Calu3 (cell line): ENCODE data around the gene CDK14. TPM values are rescaled to one million over a fixed set of nuclear protein-coding genes. Genes with fewer than 3 reads are reported as not detected.

Source experiments
- BruUV-seq: library from RNA; stranded (reverse); fragments of 400-500 nt; replicated peaks from 2 replicates; lab custom pipeline; 2021; lab: Mats Ljungman, UMichigan
- CTCF ChIA-PET: fragments of 300-600 bp; sonication (Branson Sonifier 250); formaldehyde crosslinking; loops from one replicate; lab custom pipeline; 2022; ENCODE audit warnings: antibody characterized with exemption; lab: Charles Lee
- DNase-seq: peaks from one replicate; pipeline ENCODE4 v3.0.0; 2022
- H3K27ac Mint-ChIP-seq: one replicate; pipeline ENCODE4 v1.8.0; 2022; ENCODE audit warnings: mixed read lengths; ENCODE audit not compliant: unreplicated experiment
- H3K27me3 Mint-ChIP-seq: one replicate; pipeline ENCODE4 v1.8.0; 2022; ENCODE audit warnings: mixed read lengths; ENCODE audit not compliant: unreplicated experiment
- H3K36me3 Mint-ChIP-seq: one replicate; pipeline ENCODE4 v1.8.0; 2022; ENCODE audit warnings: mild to moderate bottlenecking, moderate library complexity, mixed read lengths; ENCODE audit not compliant: insufficient read depth, unreplicated experiment
- H3K4me1 Mint-ChIP-seq: one replicate; pipeline ENCODE4 v1.8.0; 2022; ENCODE audit warnings: mild to moderate bottlenecking, low read depth, mixed read lengths; ENCODE audit not compliant: unreplicated experiment
- H3K4me3 Mint-ChIP-seq: one replicate; pipeline ENCODE4 v1.8.0; 2022; ENCODE audit warnings: mild to moderate bottlenecking, low read depth, moderate library complexity, mixed read lengths; ENCODE audit not compliant: unreplicated experiment
- H3K9me3 Mint-ChIP-seq: one replicate; pipeline ENCODE4 v1.8.0; 2022; ENCODE audit warnings: low read depth, mixed read lengths; ENCODE audit not compliant: unreplicated experiment
- intact Hi-C: fragments of 100-400 bp; cut with micrococcal nuclease; formaldehyde crosslinking; loops from one replicate; pipeline ENCODE4 v1.10.0; 2022; ENCODE audit not compliant: unreplicated experiment
- total RNA-seq: library from RNA; stranded (reverse); gene quantifications from 2 replicates; pipeline ENCODE4 v1.2.3, GENCODE V29; 2022
- TF ChIP-seq, protein P1 (sequence below): fragments of 200-600 bp; IDR thresholded peaks from one replicate; pipeline ENCODE4 v1.8.0; 2022; ENCODE audit warnings: antibody characterized with exemption; ENCODE audit not compliant: unreplicated experiment

CDK14 gene
- total RNA-seq, 1 experiment from 2014 or later = 29.4 TPM

GRCh38 chr7:90972906-90973550 is 376.9 kb downstream of the CDK14 start:
- intact Hi-C loops = no loop called here
- Mint-ChIP-seq H3K4me1 (no peaks in the 10 kb centered on the region), H3K27me3 (no peaks in the 10 kb centered on the region), H3K4me3 (no peak overlapping the region), H3K27ac (no peak overlapping the region), H3K36me3 (no peaks in the 10 kb centered on the region), H3K9me3 (peaks cover 3% of the 10 kb centered on the region)
- TF ChIP-seq, protein P1, sequence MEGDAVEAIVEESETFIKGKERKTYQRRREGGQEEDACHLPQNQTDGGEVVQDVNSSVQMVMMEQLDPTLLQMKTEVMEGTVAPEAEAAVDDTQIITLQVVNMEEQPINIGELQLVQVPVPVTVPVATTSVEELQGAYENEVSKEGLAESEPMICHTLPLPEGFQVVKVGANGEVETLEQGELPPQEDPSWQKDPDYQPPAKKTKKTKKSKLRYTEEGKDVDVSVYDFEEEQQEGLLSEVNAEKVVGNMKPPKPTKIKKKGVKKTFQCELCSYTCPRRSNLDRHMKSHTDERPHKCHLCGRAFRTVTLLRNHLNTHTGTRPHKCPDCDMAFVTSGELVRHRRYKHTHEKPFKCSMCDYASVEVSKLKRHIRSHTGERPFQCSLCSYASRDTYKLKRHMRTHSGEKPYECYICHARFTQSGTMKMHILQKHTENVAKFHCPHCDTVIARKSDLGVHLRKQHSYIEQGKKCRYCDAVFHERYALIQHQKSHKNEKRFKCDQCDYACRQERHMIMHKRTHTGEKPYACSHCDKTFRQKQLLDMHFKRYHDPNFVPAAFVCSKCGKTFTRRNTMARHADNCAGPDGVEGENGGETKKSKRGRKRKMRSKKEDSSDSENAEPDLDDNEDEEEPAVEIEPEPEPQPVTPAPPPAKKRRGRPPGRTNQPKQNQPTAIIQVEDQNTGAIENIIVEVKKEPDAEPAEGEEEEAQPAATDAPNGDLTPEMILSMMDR = no peak
- BruUV-seq = no TSS peak
- DNase-seq = no peak
- CTCF ChIA-PET = no interaction called here

DNA sequence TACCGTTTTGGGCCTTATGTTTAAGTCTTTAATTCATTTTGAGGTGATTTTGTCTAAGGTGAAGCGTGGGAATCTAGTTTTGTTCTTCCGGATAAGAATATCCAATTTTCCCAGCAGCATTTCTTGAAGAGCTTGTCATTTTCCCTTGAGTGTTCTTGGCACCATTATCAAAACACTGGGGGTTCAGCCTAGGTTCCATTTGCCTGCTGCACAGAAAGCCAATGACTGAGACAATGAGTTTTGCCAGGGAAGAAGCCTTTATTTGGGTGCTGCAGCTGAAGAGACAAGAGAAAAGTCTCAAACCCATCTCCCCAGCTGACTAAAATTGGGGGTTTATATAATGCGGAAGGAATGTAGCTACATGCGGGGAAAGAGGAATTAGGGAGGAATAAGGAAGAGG is 380.9 kb downstream of the CDK14 start:
- CTCF ChIA-PET = interaction anchor here (0.8 kb wide), 1 partner anchor 12 kb away, joined by 3 read pairs; no protein-coding TSS in a partner anchor
- intact Hi-C loops = no loop called here
- TF ChIP-seq, protein P1 = no peak
- Mint-ChIP-seq H3K4me3 (no peak overlapping the region), H3K27me3 (no peaks in the 10 kb centered on the region), H3K9me3 (peaks cover 3% of the 10 kb centered on the region), H3K36me3 (no peaks in the 10 kb centered on the region), H3K27ac (no peak overlapping the region), H3K4me1 (no peaks in the 10 kb centered on the region)
- BruUV-seq = no TSS peak
- no peak for DNase-seq

- Mint-ChIP-seq H3K36me3 (no peaks in the 10 kb centered on the region), H3K9me3 (peaks cover 3% of the 10 kb centered on the region), H3K4me3 (no peak overlapping the region), H3K27ac (no peak overlapping the region), H3K4me1 (no peaks in the 10 kb centered on the region), H3K27me3 (no peaks in the 10 kb centered on the region)
- CTCF ChIA-PET = no interaction called here
- no TSS peak for BruUV-seq
- intact Hi-C loops = no loop called here
- TF ChIP-seq, protein P1 = no peak
- DNase-seq = no peak
Observed at GRCh38 chr7:90980545-90980944, 384.4 kb downstream of the CDK14 start.

DNA sequence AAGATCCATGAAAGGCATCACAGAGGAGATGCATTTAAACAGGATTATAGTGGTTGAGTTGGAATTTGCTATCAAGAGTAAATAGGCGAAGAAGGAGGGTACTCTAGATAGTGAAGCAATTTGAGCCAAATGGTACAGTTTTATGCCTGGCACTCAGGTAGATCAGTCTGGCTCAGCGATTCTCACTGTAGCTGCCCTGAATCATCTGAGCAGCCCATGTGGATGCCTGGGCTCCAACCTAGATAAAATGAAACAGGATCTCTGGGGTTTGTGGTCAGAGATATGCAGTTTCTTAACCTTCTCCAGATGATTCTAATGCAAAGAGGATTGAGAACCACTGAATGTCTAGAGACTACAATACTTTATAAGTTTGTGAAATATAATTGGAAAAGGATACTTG is 386.1 kb downstream of the CDK14 start:
- Mint-ChIP-seq H3K4me1 (no peaks in the 10 kb centered on the region), H3K9me3 (peaks cover under 1% of the 10 kb centered on the region), H3K27me3 (no peaks in the 10 kb centered on the region), H3K36me3 (no peaks in the 10 kb centered on the region), H3K4me3 (no peak overlapping the region), H3K27ac (no peak overlapping the region)
- intact Hi-C loops = no loop called here
- BruUV-seq = no TSS peak
- CTCF ChIA-PET = no interaction called here
- no peak for DNase-seq
- TF ChIP-seq, protein P1 = no peak
